ENCODE measurements around the gene EIF2D. TPM values are rescaled to one million over a fixed set of nuclear protein-coding genes. Genes with fewer than 3 reads are reported as not detected.

The EIF2D gene
- total RNA-seq, 4 donors from 2014 or later: 52.9 to 62.1 (median 57.0) TPM

DNA sequence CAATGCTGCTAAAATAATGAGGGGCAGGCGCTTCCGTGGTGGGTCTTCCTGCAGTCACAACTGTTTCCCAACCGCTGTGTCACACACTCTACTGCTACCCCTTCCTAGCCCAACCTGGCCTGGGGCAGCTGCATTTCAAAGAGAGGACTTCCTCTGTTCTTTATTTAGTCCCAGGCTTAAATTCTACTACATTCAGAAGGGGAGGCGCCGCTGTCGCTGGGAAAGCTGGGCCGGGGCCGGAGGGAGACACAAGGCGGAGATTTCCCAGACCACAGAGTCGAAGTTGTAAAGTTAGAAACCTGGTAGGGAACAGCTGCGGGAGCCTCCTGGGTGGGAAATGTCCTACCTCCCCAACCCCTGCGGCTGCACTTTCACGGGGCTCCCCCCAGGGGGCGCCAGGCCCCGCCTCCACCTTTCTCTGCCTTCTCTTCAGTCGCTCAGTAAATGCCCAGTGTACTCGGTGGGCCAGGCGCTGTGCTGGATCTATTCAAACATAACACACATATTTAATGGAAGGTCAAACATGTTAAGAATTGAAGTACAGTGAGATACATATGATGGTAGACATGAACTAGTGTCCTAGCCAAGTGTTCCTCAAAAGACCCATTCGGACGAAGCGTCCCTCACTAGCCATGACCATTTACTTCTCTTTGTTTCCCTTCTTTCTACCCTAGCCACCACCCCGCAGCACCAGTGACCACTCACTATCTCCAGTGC, 46.2 kb upstream of the EIF2D start:
- WGBS, 2 donors: 26 to 38% methylated on average over 22 of the region's 22 CpGs
- Histone ChIP-seq H3K27ac (no peak overlapping the region), H3K9me3 (no peaks in the 10 kb centered on the region), H3K4me1 (peaks cover 15% of the 10 kb centered on the region in 2 donors), H3K27me3 (no peaks in the 10 kb centered on the region), H3K36me3 (no peaks in the 10 kb centered on the region), H3K4me3 (replicated peaks in 1 of 3) (no peak overlapping the region)
- TF ChIP-seq CTCF (IDR thresholded peaks at IDR 0.05) (peak in 4 of 6 experiments; percentile 35 to 69 (median 42)), POLR2A (IDR thresholded peaks at IDR 0.05) (no peak)
- peak in 1 of 2 donors; percentile 12 for DNase-seq
- intact Hi-C loops (cut with DNase I): no loop called here

DNA sequence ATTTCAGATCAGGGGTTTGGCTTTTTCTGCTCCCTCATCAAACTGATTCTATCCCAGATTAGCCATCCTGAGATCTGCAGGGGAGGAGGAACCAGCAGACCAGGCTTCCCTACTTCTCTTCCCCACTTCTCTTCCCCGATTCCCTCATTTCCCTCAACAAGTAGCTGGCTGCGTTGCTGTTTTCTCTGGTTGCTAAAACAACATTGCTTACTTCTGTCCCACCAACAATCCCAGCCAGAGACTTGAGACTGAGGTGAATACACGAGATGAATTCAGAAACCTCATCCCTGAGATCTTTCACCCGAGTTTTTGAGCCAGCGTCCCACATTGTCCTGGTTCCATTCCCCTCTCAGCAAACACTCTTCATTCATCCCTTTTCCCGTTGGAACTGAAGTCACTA, 45.5 kb upstream of the EIF2D start:
- WGBS, 2 donors: 33 to 37% methylated on average over 5 to 6 of the region's 6 CpGs
- H3K27me3 ChIP-seq: no peaks in the 10 kb centered on the region

GRCh38 chr1:206656936-206657335, 44.7 kb upstream of the EIF2D start:
- no peak for DNase-seq

More for the DNA sequence above, 45.5 kb upstream of the EIF2D start:
- Histone ChIP-seq H3K9me3 (no peaks in the 10 kb centered on the region), H3K4me3 (replicated peaks in 1 of 3) (no peak overlapping the region), H3K4me1 (peaks cover 13 to 15% of the 10 kb centered on the region in 2 donors), H3K36me3 (no peaks in the 10 kb centered on the region), H3K27ac (no peak overlapping the region)
- intact Hi-C loops (cut with DNase I): no loop called here
- no peak for DNase-seq
- TF ChIP-seq CTCF (IDR thresholded peaks at IDR 0.05) (no peak), POLR2A (IDR thresholded peaks at IDR 0.05) (no peak)

DNA sequence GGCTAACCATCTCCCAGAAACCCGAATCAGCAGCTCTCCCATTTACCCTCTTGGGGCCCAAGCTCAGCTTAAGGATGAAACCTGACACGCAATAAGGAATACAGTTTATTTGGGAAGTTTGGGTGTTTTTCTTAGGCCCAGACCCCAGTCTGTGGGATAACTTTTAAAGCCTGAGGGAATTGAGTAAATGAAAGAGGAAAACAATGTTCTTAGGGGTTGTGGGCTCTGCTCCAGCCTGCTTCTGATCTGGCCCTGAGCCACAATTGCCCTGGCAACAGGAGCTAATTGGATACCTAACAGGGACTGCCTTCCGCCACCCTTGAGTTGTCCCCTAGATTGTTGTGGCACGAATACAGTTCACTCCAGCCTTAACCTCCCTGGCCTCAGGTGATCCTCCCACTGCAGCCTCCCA, 43.2 kb upstream of the EIF2D start:
- Histone ChIP-seq H3K36me3 (no peaks in the 10 kb centered on the region), H3K9me3 (no peaks in the 10 kb centered on the region), H3K27ac (peak overlapping the region in 2 of 3 donors; percentile 32 to 38), H3K27me3 (no peaks in the 10 kb centered on the region), H3K4me3 (replicated peaks in 1 of 3) (no peak overlapping the region), H3K4me1 (peaks cover 13 to 15% of the 10 kb centered on the region in 2 donors)
- 30 to 55% methylated on average over 4 of the region's 4 CpGs for WGBS, 2 donors
- peak; percentile 61 to 74 for DNase-seq
- no peak for TF ChIP-seq CTCF (IDR thresholded peaks at IDR 0.05)
- TF ChIP-seq POLR2A (IDR thresholded peaks at IDR 0.05): no peak
- intact Hi-C loops (cut with DNase I): no loop called here

More at GRCh38 chr1:206656936-206657335, 44.7 kb upstream of the EIF2D start:
- Histone ChIP-seq H3K36me3 (no peaks in the 10 kb centered on the region), H3K27me3 (no peaks in the 10 kb centered on the region), H3K9me3 (no peaks in the 10 kb centered on the region), H3K27ac (no peak overlapping the region), H3K4me1 (peaks cover 13 to 15% of the 10 kb centered on the region in 2 donors), H3K4me3 (replicated peaks in 1 of 3) (no peak overlapping the region)
- TF ChIP-seq POLR2A (IDR thresholded peaks at IDR 0.05): no peak
- no peak for TF ChIP-seq CTCF (IDR thresholded peaks at IDR 0.05)
- intact Hi-C loops (cut with DNase I): no loop called here
- WGBS, 2 donors: 91 to 92% methylated on average over 3 of the region's 3 CpGs

DNA sequence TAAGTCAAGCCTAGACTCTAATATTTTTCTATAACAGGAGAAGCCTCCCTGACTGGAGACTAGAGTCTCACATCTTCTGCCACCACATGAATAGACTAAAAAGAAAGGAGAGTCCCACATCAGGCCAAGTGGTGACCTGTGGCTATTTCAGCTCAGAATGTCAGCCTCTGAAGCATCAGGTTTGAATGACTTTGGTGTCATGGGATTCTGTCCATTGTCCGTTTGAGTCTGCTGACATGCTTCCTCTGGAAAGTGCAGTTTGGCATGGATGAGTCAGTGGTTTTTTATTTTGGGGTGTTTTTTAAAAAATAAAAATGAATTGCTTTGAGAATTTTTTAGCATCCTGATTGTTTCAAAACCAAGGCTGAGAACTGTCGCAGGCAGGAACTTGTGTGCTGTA, 42.6 kb upstream of the EIF2D start:
- no peak overlapping the region for H3K4me3 ChIP-seq (replicated peaks in 1 of 3)
- H3K36me3 ChIP-seq: no peaks in the 10 kb centered on the region
- no peak for TF ChIP-seq POLR2A (IDR thresholded peaks at IDR 0.05)
- no peak for TF ChIP-seq CTCF (IDR thresholded peaks at IDR 0.05)
- intact Hi-C loops (cut with DNase I): no loop called here
- DNase-seq: no peak
- WGBS, 2 donors: 70 to 73% methylated on average over 2 of the region's 2 CpGs
- H3K9me3 ChIP-seq: no peaks in the 10 kb centered on the region
- no peaks in the 10 kb centered on the region for H3K27me3 ChIP-seq
- H3K27ac ChIP-seq: peak overlapping the region in 2 of 3 donors; percentile 32 to 38
- peaks cover 13 to 15% of the 10 kb centered on the region in 2 donors for H3K4me1 ChIP-seq
